ENCODE results near the gene LCORL. TPM values are rescaled to one million over a fixed set of nuclear protein-coding genes. Genes with fewer than 3 reads are reported as not detected.
"Not testable (repeated sequence)": the region's sequence is repeated elsewhere in the genome, so short reads cannot be mapped to it uniquely, and the experiment has no call there.

Gene LCORL
- total RNA-seq, 1 donor: 15.9 TPM

GRCh38 chr4:18041114-18041513, 19.6 kb upstream of the LCORL start:
- Histone ChIP-seq H3K4me3 (ENCODE audit: insufficient read depth, low read length) (no peak overlapping the region), H3K79me2 (ENCODE audit: insufficient read depth, low read length) (no peaks in the 10 kb centered on the region), H2AFZ (ENCODE audit: low read length) (no peak overlapping the region), H3K9me3 (ENCODE audit: low read depth, low read length) (no peaks in the 10 kb centered on the region), H3K27ac (ENCODE audit: low read depth, low read length) (no peak overlapping the region), H3K36me3 (ENCODE audit: insufficient read depth, low read length) (no peaks in the 10 kb centered on the region), H3K4me2 (ENCODE audit: insufficient read depth, low read length) (no peak overlapping the region), H3K27me3 (ENCODE audit: insufficient read depth, low read length) (no peaks in the 10 kb centered on the region), H4K20me1 (ENCODE audit: insufficient read depth, low read length) (no peaks in the 10 kb centered on the region), H3K4me1 (ENCODE audit: insufficient read depth, low read length) (no peaks in the 10 kb centered on the region)
- no peak for TF ChIP-seq CTCF (IDR thresholded peaks at IDR 0.05; ENCODE audit: extremely low read depth, low read depth, low read length)
- DNase-seq (ENCODE audit: insufficient read length, low spot score, missing footprints): no peak

- TF ChIP-seq CTCF (IDR thresholded peaks at IDR 0.05; ENCODE audit: extremely low read depth, low read depth, low read length): no peak
- Histone ChIP-seq H4K20me1 (ENCODE audit: insufficient read depth, low read length) (no peaks in the 10 kb centered on the region), H3K4me3 (ENCODE audit: insufficient read depth, low read length) (no peak overlapping the region), H3K36me3 (ENCODE audit: insufficient read depth, low read length) (no peaks in the 10 kb centered on the region), H3K9me3 (ENCODE audit: low read depth, low read length) (no peaks in the 10 kb centered on the region), H3K27me3 (ENCODE audit: insufficient read depth, low read length) (no peaks in the 10 kb centered on the region), H3K79me2 (ENCODE audit: insufficient read depth, low read length) (no peaks in the 10 kb centered on the region), H3K27ac (ENCODE audit: low read depth, low read length) (no peak overlapping the region), H3K4me2 (ENCODE audit: insufficient read depth, low read length) (no peak overlapping the region), H2AFZ (ENCODE audit: low read length) (no peak overlapping the region), H3K4me1 (ENCODE audit: insufficient read depth, low read length) (no peaks in the 10 kb centered on the region)
- DNase-seq (ENCODE audit: insufficient read length, low spot score, missing footprints): no peak
Observed at GRCh38 chr4:18039113-18039512, 17.6 kb upstream of the LCORL start.

- not testable (repeated sequence) for H3K27me3 ChIP-seq (ENCODE audit: insufficient read depth, low read length); H3K4me3 ChIP-seq (ENCODE audit: insufficient read depth, low read length); H3K9me3 ChIP-seq (ENCODE audit: low read depth, low read length); H3K27ac ChIP-seq (ENCODE audit: low read depth, low read length); DNase-seq (ENCODE audit: insufficient read length, low spot score, missing footprints); H2AFZ ChIP-seq (ENCODE audit: low read length); H3K36me3 ChIP-seq (ENCODE audit: insufficient read depth, low read length); H3K4me1 ChIP-seq (ENCODE audit: insufficient read depth, low read length); H4K20me1 ChIP-seq (ENCODE audit: insufficient read depth, low read length); H3K79me2 ChIP-seq (ENCODE audit: insufficient read depth, low read length); H3K4me2 ChIP-seq (ENCODE audit: insufficient read depth, low read length)
Observed at GRCh38 chr4:18036369-18036768, 14.8 kb upstream of the LCORL start.

- Histone ChIP-seq H3K27ac (ENCODE audit: low read depth, low read length) (no peak overlapping the region), H2AFZ (ENCODE audit: low read length) (no peak overlapping the region), H3K36me3 (ENCODE audit: insufficient read depth, low read length) (no peaks in the 10 kb centered on the region), H3K4me3 (ENCODE audit: insufficient read depth, low read length) (no peak overlapping the region), H4K20me1 (ENCODE audit: insufficient read depth, low read length) (no peaks in the 10 kb centered on the region), H3K27me3 (ENCODE audit: insufficient read depth, low read length) (no peaks in the 10 kb centered on the region), H3K79me2 (ENCODE audit: insufficient read depth, low read length) (no peaks in the 10 kb centered on the region), H3K4me2 (ENCODE audit: insufficient read depth, low read length) (no peak overlapping the region), H3K4me1 (ENCODE audit: insufficient read depth, low read length) (no peaks in the 10 kb centered on the region), H3K9me3 (ENCODE audit: low read depth, low read length) (no peaks in the 10 kb centered on the region)
- peak; percentile 22 for DNase-seq (ENCODE audit: insufficient read length, low spot score, missing footprints)
- no peak for TF ChIP-seq CTCF (IDR thresholded peaks at IDR 0.05; ENCODE audit: extremely low read depth, low read depth, low read length)
Observed at GRCh38 chr4:18034099-18034498, 12.5 kb upstream of the LCORL start.
